Measurements from ENCODE around the gene LSAMP.

LSAMP gene

GRCh38 chr3:116199063-116199462 lies 246.2 kb downstream of the LSAMP start:
- Histone ChIP-seq H3K4me1 (ENCODE audit: control insufficient read depth, insufficient read depth, low read length) (peaks cover 6% of the 10 kb centered on the region), H3K27me3 (ENCODE audit: control insufficient read depth, insufficient read depth, low read length) (no peaks in the 10 kb centered on the region), H3K27ac (ENCODE audit: low read depth, low read length) (no peak overlapping the region), H3K36me3 (ENCODE audit: control insufficient read depth, insufficient read depth, low read length) (no peaks in the 10 kb centered on the region), H3K9ac (ENCODE audit: low read length) (no peak overlapping the region), H3K9me3 (ENCODE audit: control insufficient read depth, insufficient read depth, low read depth, low read length) (no peaks in the 10 kb centered on the region), H3K4me3 (ENCODE audit: low read depth, low read length) (no peak overlapping the region)

- peaks cover 6% of the 10 kb centered on the region for H3K4me1 ChIP-seq (ENCODE audit: control insufficient read depth, insufficient read depth, low read length)
- H3K4me3 ChIP-seq (ENCODE audit: low read depth, low read length) = no peak overlapping the region
- no peak overlapping the region for H3K9ac ChIP-seq (ENCODE audit: low read length)
- H3K36me3 ChIP-seq (ENCODE audit: control insufficient read depth, insufficient read depth, low read length) = no peaks in the 10 kb centered on the region
- H3K9me3 ChIP-seq (ENCODE audit: control insufficient read depth, insufficient read depth, low read depth, low read length) = no peaks in the 10 kb centered on the region
- no peak overlapping the region for H3K27ac ChIP-seq (ENCODE audit: low read depth, low read length)
- no peaks in the 10 kb centered on the region for H3K27me3 ChIP-seq (ENCODE audit: control insufficient read depth, insufficient read depth, low read length)
Observed at GRCh38 chr3:116198087-116198486, 247.2 kb downstream of the LSAMP start.

DNA sequence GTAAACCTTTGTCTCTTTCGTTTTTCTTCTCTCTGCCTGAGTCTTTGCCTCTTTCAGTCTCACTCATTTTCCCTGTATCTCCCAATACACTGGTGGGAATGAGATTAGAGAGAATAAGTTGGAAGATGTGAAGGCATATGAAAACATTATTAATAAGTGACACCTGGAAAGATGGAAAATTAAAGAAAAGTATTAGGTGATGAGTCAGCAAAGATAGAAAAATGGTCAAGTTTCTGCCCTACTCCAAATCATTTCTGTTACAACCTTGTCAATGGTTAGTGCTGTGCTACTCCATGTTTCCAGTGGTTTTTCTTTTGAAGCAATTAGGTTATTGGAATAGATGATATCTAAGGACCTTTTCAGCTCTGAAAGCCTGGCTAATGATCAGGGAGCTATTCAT lies 252.8 kb downstream of the LSAMP start:
- Histone ChIP-seq H3K9ac (ENCODE audit: low read length) (no peak overlapping the region), H3K4me1 (ENCODE audit: control insufficient read depth, insufficient read depth, low read length) (no peaks in the 10 kb centered on the region), H3K36me3 (ENCODE audit: control insufficient read depth, insufficient read depth, low read length) (no peaks in the 10 kb centered on the region), H3K9me3 (ENCODE audit: control insufficient read depth, insufficient read depth, low read depth, low read length) (no peaks in the 10 kb centered on the region), H3K27ac (ENCODE audit: low read depth, low read length) (no peak overlapping the region), H3K27me3 (ENCODE audit: control insufficient read depth, insufficient read depth, low read length) (no peaks in the 10 kb centered on the region), H3K4me3 (ENCODE audit: low read depth, low read length) (no peak overlapping the region)

GRCh38 chr3:116191409-116191808 lies 253.9 kb downstream of the LSAMP start:
- Histone ChIP-seq H3K4me3 (ENCODE audit: low read depth, low read length) (no peak overlapping the region), H3K9ac (ENCODE audit: low read length) (no peak overlapping the region), H3K27ac (ENCODE audit: low read depth, low read length) (no peak overlapping the region), H3K27me3 (ENCODE audit: control insufficient read depth, insufficient read depth, low read length) (no peaks in the 10 kb centered on the region), H3K4me1 (ENCODE audit: control insufficient read depth, insufficient read depth, low read length) (no peaks in the 10 kb centered on the region), H3K9me3 (ENCODE audit: control insufficient read depth, insufficient read depth, low read depth, low read length) (no peaks in the 10 kb centered on the region), H3K36me3 (ENCODE audit: control insufficient read depth, insufficient read depth, low read length) (no peaks in the 10 kb centered on the region)

DNA sequence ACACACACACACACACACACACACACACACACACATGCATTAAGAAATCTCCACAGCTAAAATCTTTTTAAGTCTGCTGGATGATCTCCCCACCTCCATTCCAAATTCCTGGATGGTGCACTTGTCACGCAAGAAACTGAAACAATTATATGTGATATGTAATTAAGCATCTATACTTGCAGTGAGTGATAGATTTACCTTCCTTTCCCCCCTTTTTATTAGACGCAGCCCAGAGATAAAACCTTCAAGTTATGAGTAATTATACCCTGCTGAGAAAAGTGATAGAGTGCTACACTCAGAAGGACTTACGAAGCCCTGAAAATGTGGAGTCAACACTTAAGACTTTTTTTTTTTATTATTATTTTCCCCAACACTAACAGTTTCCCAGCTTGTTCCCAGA lies 255.2 kb downstream of the LSAMP start:
- no peaks in the 10 kb centered on the region for H3K9me3 ChIP-seq (ENCODE audit: control insufficient read depth, insufficient read depth, low read depth, low read length)
- no peaks in the 10 kb centered on the region for H3K27me3 ChIP-seq (ENCODE audit: control insufficient read depth, insufficient read depth, low read length)
- no peak overlapping the region for H3K4me3 ChIP-seq (ENCODE audit: low read depth, low read length)
- no peak overlapping the region for H3K9ac ChIP-seq (ENCODE audit: low read length)
- H3K27ac ChIP-seq (ENCODE audit: low read depth, low read length) = no peak overlapping the region
- H3K36me3 ChIP-seq (ENCODE audit: control insufficient read depth, insufficient read depth, low read length) = no peaks in the 10 kb centered on the region
- no peaks in the 10 kb centered on the region for H3K4me1 ChIP-seq (ENCODE audit: control insufficient read depth, insufficient read depth, low read length)

DNA sequence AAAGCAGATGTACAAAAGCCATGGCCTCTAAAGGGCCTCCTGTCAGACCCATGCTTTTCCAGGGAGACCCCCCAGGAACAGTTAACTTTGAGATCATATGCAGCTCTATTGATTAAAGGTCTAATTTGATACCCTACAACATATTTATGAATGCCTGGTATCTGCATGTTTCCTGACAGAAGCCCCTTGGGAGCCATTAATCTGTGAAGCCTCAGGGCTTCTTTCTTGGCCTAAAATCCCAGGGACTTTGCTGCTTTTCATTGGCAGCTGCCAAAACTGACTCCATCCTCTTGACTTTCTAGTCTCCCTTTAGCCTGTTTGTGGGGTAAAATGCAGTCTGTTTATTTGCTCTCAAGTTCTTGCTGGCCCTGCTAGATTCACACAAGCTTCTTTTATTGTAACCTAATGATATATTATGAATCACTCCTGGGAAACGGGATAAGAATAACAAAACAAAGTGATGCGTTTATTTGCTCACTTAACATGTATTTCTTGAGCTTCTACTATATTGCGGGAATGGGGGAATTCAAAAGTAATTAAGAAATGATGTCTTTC lies 257.0 kb downstream of the LSAMP start:
- no peak overlapping the region for H3K4me3 ChIP-seq (ENCODE audit: low read depth, low read length)
- H3K27me3 ChIP-seq (ENCODE audit: control insufficient read depth, insufficient read depth, low read length) = no peaks in the 10 kb centered on the region
- H3K9me3 ChIP-seq (ENCODE audit: control insufficient read depth, insufficient read depth, low read depth, low read length) = no peaks in the 10 kb centered on the region
- H3K9ac ChIP-seq (ENCODE audit: low read length) = no peak overlapping the region
- no peaks in the 10 kb centered on the region for H3K4me1 ChIP-seq (ENCODE audit: control insufficient read depth, insufficient read depth, low read length)
- H3K27ac ChIP-seq (ENCODE audit: low read depth, low read length) = no peak overlapping the region
- H3K36me3 ChIP-seq (ENCODE audit: control insufficient read depth, insufficient read depth, low read length) = no peaks in the 10 kb centered on the region

- H3K9me3 ChIP-seq (ENCODE audit: control insufficient read depth, insufficient read depth, low read depth, low read length) = no peaks in the 10 kb centered on the region
Observed at GRCh38 chr3:116186049-116186448, 259.2 kb downstream of the LSAMP start.

GRCh38 chr3:116181159-116181558 lies 264.1 kb downstream of the LSAMP start:
- Histone ChIP-seq H3K9ac (ENCODE audit: low read length) (no peak overlapping the region), H3K36me3 (ENCODE audit: control insufficient read depth, insufficient read depth, low read length) (no peaks in the 10 kb centered on the region), H3K27me3 (ENCODE audit: control insufficient read depth, insufficient read depth, low read length) (no peaks in the 10 kb centered on the region), H3K9me3 (ENCODE audit: control insufficient read depth, insufficient read depth, low read depth, low read length) (no peaks in the 10 kb centered on the region), H3K4me1 (ENCODE audit: control insufficient read depth, insufficient read depth, low read length) (no peaks in the 10 kb centered on the region), H3K27ac (ENCODE audit: low read depth, low read length) (no peak overlapping the region), H3K4me3 (ENCODE audit: low read depth, low read length) (no peak overlapping the region)

More at GRCh38 chr3:116186049-116186448, 259.2 kb downstream of the LSAMP start:
- Histone ChIP-seq H3K4me3 (ENCODE audit: low read depth, low read length) (no peak overlapping the region), H3K4me1 (ENCODE audit: control insufficient read depth, insufficient read depth, low read length) (no peaks in the 10 kb centered on the region), H3K9ac (ENCODE audit: low read length) (no peak overlapping the region), H3K36me3 (ENCODE audit: control insufficient read depth, insufficient read depth, low read length) (no peaks in the 10 kb centered on the region), H3K27me3 (ENCODE audit: control insufficient read depth, insufficient read depth, low read length) (no peaks in the 10 kb centered on the region), H3K27ac (ENCODE audit: low read depth, low read length) (no peak overlapping the region)

GRCh38 chr3:116179091-116179490 lies 266.2 kb downstream of the LSAMP start:
- no peaks in the 10 kb centered on the region for H3K27me3 ChIP-seq (ENCODE audit: control insufficient read depth, insufficient read depth, low read length)
- H3K36me3 ChIP-seq (ENCODE audit: control insufficient read depth, insufficient read depth, low read length) = no peaks in the 10 kb centered on the region
- no peaks in the 10 kb centered on the region for H3K9me3 ChIP-seq (ENCODE audit: control insufficient read depth, insufficient read depth, low read depth, low read length)
- H3K27ac ChIP-seq (ENCODE audit: low read depth, low read length) = no peak overlapping the region
- H3K4me1 ChIP-seq (ENCODE audit: control insufficient read depth, insufficient read depth, low read length) = no peaks in the 10 kb centered on the region
- no peak overlapping the region for H3K4me3 ChIP-seq (ENCODE audit: low read depth, low read length)
- no peak overlapping the region for H3K9ac ChIP-seq (ENCODE audit: low read length)

DNA sequence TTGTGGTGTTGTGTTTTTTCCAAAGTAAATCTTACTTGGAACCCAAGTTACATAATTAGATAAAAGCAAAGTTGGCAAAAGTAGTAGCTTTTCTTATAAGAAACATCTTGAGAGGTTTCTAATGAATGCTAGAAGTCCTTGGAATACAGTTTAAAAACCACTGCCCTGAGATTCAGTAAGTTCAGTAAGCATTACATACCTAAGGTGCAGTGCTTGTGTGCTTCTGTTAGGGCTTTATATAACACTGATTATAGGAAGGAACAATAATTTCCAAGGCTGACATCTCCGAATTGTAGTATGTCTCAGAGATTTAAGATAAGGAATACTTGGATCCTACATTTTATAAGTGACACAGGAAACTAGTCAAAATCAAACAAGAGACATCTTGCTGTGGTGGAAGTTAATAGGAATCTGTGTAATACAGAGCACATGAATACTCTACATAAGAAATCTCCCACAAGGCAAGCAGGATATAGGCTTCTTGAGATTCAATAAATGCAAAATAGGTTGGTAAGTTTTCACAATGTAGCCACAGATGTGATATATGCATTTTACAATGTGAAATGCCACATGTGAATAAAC lies 268.2 kb downstream of the LSAMP start:
- no peak overlapping the region for H3K4me3 ChIP-seq (ENCODE audit: low read depth, low read length)
- H3K9ac ChIP-seq (ENCODE audit: low read length) = no peak overlapping the region
- no peaks in the 10 kb centered on the region for H3K4me1 ChIP-seq (ENCODE audit: control insufficient read depth, insufficient read depth, low read length)

DNA sequence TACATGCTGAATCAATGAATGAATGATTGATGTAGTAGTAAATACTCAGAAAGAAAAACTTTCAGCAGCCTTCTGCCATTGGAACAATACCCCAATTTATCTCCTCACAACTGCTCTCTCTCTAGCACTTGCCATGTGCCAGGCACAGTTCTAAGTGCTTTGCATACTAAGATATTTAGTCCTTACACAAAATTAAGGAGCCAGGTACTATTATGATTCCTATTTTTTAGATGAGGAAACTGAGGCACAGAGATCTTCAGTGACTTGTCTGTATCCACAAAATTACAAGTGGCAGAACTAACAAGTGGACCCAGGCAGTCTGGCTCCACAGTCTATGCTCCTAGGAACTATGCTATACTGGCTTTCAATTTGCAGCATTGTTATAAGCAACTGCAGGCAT lies 279.2 kb downstream of the LSAMP start:
- Histone ChIP-seq H3K27me3 (ENCODE audit: control insufficient read depth, insufficient read depth, low read length) (no peaks in the 10 kb centered on the region), H3K36me3 (ENCODE audit: control insufficient read depth, insufficient read depth, low read length) (no peaks in the 10 kb centered on the region), H3K9ac (ENCODE audit: low read length) (no peak overlapping the region), H3K4me1 (ENCODE audit: control insufficient read depth, insufficient read depth, low read length) (peaks cover 7% of the 10 kb centered on the region; the same call in 1 of the 2 replicates), H3K9me3 (ENCODE audit: control insufficient read depth, insufficient read depth, low read depth, low read length) (no peaks in the 10 kb centered on the region), H3K27ac (ENCODE audit: low read depth, low read length) (no peak overlapping the region), H3K4me3 (ENCODE audit: low read depth, low read length) (no peak overlapping the region)

More for the DNA sequence above, 268.2 kb downstream of the LSAMP start:
- Histone ChIP-seq H3K27ac (ENCODE audit: low read depth, low read length) (no peak overlapping the region), H3K27me3 (ENCODE audit: control insufficient read depth, insufficient read depth, low read length) (no peaks in the 10 kb centered on the region), H3K9me3 (ENCODE audit: control insufficient read depth, insufficient read depth, low read depth, low read length) (no peaks in the 10 kb centered on the region), H3K36me3 (ENCODE audit: control insufficient read depth, insufficient read depth, low read length) (no peaks in the 10 kb centered on the region)

All from HUES6 (cell line).